Measurements from ENCODE around the gene ARID1B. TPM values are rescaled to one million over a fixed set of nuclear protein-coding genes. Genes with fewer than 3 reads are reported as not detected.

Gene ARID1B
- total and polyA plus RNA-seq, 2 of the 13 experiments (the other 11 are each of a cell fraction or from before 2014, with no cell fraction given): 20.1 to 32.6 TPM

DNA sequence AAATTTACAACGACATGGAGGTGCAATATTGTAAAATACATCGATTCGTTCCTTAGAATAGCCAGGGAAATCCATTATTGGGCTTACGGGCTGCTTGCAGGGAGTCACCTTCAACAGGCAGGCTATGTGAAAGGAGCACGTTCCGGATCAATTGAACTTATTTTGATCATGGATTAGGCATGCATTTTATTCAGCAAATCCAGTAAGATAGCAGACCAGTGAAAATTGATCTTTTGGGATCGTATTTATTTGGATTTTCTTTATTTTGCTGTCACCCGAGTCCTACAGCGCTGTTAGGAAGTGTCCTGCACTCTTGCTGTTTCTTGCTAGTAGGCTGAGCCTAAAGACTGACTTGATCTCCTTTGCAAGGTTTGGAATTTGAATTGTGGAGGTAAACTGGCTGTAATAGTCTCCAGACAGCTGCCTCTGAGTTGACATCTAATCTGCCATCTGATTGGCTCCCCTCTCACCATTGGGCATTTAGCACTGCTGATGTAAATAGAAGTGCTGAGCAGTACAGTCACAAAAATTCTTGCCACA is 3.0 kb downstream of the ARID1B start (continued):
- TF ChIP-seq TGIF2 (CRISPR knock-in tag; IDR thresholded peaks at IDR 0.05) (peak; percentile 99), ZNF569 (CRISPR knock-in tag; IDR thresholded peaks at IDR 0.05; ENCODE audit: borderline replicate concordance) (no peak), GFI1 (CRISPR knock-in tag; IDR thresholded peaks at IDR 0.05; ENCODE audit: borderline replicate concordance) (peak; percentile 23; the same call in 1 of the 2 replicates), KDM4B (CRISPR knock-in tag; IDR thresholded peaks at IDR 0.05) (peak; percentile 62; the same call in 1 of the 2 replicates), POLR2A (IDR thresholded peaks at IDR 0.05; ENCODE audit: insufficient read depth in 1 of 2, low read depth in 2 of 2, low read length in 2 of 2) (peak; percentile 57 to 77; a peak in 2 of 4 replicates), DPF2 (CRISPR knock-in tag; IDR thresholded peaks at IDR 0.05; ENCODE audit: borderline replicate concordance, low read depth) (no peak), HOXA5 (CRISPR knock-in tag; IDR thresholded peaks at IDR 0.05) (0 out of 2 replicates have a peak, but pooled peaks have one; percentile 15), ZNF205 (CRISPR knock-in tag; IDR thresholded peaks at IDR 0.05) (0 out of 2 replicates have a peak, but pooled peaks have one; percentile 32), ZNF678 (CRISPR knock-in tag; IDR thresholded peaks at IDR 0.05) (0 out of 2 replicates have a peak, but pooled peaks have one; percentile 36), ARID2 (CRISPR knock-in tag; IDR thresholded peaks at IDR 0.05; ENCODE audit: borderline replicate concordance) (no peak), NFYC (CRISPR knock-in tag; IDR thresholded peaks at IDR 0.05) (peak; percentile 82), KDM2A (CRISPR knock-in tag; IDR thresholded peaks at IDR 0.05; ENCODE audit: borderline replicate concordance, low read depth) (no peak)
- TF ChIP-seq, protein P1, sequence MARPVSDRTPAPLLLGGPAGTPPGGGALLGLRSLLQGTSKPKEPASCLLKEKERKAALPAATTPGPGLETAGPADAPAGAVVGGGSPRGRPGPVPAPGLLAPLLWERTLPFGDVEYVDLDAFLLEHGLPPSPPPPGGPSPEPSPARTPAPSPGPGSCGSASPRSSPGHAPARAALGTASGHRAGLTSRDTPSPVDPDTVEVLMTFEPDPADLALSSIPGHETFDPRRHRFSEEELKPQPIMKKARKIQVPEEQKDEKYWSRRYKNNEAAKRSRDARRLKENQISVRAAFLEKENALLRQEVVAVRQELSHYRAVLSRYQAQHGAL (CRISPR knock-in tag; IDR thresholded peaks at IDR 0.05; ENCODE audit: not compliant biosample characterization): peak; percentile 22
- TF ChIP-seq, protein P2, sequence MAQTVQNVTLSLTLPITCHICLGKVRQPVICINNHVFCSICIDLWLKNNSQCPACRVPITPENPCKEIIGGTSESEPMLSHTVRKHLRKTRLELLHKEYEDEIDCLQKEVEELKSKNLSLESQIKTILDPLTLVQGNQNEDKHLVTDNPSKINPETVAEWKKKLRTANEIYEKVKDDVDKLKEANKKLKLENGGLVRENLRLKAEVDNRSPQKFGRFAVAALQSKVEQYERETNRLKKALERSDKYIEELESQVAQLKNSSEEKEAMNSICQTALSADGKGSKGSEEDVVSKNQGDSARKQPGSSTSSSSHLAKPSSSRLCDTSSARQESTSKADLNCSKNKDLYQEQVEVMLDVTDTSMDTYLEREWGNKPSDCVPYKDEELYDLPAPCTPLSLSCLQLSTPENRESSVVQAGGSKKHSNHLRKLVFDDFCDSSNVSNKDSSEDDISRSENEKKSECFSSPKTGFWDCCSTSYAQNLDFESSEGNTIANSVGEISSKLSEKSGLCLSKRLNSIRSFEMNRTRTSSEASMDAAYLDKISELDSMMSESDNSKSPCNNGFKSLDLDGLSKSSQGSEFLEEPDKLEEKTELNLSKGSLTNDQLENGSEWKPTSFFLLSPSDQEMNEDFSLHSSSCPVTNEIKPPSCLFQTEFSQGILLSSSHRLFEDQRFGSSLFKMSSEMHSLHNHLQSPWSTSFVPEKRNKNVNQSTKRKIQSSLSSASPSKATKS (CRISPR knock-in tag; IDR thresholded peaks at IDR 0.05): no peak
- TF ChIP-seq, protein P3, sequence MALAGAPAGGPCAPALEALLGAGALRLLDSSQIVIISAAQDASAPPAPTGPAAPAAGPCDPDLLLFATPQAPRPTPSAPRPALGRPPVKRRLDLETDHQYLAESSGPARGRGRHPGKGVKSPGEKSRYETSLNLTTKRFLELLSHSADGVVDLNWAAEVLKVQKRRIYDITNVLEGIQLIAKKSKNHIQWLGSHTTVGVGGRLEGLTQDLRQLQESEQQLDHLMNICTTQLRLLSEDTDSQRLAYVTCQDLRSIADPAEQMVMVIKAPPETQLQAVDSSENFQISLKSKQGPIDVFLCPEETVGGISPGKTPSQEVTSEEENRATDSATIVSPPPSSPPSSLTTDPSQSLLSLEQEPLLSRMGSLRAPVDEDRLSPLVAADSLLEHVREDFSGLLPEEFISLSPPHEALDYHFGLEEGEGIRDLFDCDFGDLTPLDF (CRISPR knock-in tag; IDR thresholded peaks at IDR 0.05): peak; percentile 30; the same call in 1 of the 2 replicates
- TF ChIP-seq, protein P4, sequence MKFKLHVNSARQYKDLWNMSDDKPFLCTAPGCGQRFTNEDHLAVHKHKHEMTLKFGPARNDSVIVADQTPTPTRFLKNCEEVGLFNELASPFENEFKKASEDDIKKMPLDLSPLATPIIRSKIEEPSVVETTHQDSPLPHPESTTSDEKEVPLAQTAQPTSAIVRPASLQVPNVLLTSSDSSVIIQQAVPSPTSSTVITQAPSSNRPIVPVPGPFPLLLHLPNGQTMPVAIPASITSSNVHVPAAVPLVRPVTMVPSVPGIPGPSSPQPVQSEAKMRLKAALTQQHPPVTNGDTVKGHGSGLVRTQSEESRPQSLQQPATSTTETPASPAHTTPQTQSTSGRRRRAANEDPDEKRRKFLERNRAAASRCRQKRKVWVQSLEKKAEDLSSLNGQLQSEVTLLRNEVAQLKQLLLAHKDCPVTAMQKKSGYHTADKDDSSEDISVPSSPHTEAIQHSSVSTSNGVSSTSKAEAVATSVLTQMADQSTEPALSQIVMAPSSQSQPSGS (CRISPR knock-in tag; IDR thresholded peaks at IDR 0.05): 0 out of 2 replicates have a peak, but pooled peaks have one; percentile 35
- TF ChIP-seq, protein P5, sequence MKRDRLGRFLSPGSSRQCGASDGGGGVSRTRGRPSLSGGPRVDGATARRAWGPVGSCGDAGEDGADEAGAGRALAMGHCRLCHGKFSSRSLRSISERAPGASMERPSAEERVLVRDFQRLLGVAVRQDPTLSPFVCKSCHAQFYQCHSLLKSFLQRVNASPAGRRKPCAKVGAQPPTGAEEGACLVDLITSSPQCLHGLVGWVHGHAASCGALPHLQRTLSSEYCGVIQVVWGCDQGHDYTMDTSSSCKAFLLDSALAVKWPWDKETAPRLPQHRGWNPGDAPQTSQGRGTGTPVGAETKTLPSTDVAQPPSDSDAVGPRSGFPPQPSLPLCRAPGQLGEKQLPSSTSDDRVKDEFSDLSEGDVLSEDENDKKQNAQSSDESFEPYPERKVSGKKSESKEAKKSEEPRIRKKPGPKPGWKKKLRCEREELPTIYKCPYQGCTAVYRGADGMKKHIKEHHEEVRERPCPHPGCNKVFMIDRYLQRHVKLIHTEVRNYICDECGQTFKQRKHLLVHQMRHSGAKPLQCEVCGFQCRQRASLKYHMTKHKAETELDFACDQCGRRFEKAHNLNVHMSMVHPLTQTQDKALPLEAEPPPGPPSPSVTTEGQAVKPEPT (CRISPR knock-in tag; IDR thresholded peaks at IDR 0.05; ENCODE audit: low read depth): no peak
- TF ChIP-seq, protein P6, sequence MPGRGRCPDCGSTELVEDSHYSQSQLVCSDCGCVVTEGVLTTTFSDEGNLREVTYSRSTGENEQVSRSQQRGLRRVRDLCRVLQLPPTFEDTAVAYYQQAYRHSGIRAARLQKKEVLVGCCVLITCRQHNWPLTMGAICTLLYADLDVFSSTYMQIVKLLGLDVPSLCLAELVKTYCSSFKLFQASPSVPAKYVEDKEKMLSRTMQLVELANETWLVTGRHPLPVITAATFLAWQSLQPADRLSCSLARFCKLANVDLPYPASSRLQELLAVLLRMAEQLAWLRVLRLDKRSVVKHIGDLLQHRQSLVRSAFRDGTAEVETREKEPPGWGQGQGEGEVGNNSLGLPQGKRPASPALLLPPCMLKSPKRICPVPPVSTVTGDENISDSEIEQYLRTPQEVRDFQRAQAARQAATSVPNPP (CRISPR knock-in tag; IDR thresholded peaks at IDR 0.05): peak; percentile 25; the same call in 1 of the 2 replicates
- TF ChIP-seq, protein P7, sequence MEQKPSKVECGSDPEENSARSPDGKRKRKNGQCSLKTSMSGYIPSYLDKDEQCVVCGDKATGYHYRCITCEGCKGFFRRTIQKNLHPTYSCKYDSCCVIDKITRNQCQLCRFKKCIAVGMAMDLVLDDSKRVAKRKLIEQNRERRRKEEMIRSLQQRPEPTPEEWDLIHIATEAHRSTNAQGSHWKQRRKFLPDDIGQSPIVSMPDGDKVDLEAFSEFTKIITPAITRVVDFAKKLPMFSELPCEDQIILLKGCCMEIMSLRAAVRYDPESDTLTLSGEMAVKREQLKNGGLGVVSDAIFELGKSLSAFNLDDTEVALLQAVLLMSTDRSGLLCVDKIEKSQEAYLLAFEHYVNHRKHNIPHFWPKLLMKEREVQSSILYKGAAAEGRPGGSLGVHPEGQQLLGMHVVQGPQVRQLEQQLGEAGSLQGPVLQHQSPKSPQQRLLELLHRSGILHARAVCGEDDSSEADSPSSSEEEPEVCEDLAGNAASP (CRISPR knock-in tag; IDR thresholded peaks at IDR 0.05; ENCODE audit: borderline replicate concordance): 0 out of 2 replicates have a peak, but pooled peaks have one; percentile 21
